PC-9 (cell line): Measurements from ENCODE around the gene MSI2.

ENCODE experiments used
- EZH2 ChIP-seq: fragments of 200-600 bp; sonication (generic); IDR thresholded peaks from 2 replicates; pipeline ENCODE4 v1.8.0; 2017; ENCODE audit warnings: antibody characterized with exemption, low read depth
- TF ChIP-seq, protein P1 (sequence below): fragments of 200-600 bp; sonication (generic); conservative IDR thresholded peaks from 2 replicates; pipeline ENCODE4 v1.6.1; 2017; ENCODE audit warnings: mixed run types, antibody characterized with exemption, mild to moderate bottlenecking, moderate library complexity

DNA sequence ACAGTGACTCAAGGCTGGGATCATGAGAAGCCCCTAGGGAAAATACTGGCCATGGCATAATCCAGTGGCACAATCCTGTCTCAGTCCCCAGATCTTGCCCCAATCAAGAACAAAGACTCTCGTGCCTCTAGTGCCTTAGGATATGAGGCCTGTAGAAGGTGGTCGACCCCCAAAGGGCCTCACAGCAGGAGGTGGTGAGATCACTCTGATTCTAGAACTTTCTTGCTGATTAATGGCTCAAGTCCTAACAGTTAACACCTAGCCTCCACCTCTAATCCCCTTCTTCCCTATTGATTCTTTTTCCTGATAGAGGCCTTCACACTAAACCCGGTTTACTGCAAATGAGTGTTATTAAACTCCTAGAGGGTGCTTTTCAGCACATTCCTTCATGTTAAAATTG, 312.0 kb downstream of the MSI2 start:
- TF ChIP-seq, protein P1, sequence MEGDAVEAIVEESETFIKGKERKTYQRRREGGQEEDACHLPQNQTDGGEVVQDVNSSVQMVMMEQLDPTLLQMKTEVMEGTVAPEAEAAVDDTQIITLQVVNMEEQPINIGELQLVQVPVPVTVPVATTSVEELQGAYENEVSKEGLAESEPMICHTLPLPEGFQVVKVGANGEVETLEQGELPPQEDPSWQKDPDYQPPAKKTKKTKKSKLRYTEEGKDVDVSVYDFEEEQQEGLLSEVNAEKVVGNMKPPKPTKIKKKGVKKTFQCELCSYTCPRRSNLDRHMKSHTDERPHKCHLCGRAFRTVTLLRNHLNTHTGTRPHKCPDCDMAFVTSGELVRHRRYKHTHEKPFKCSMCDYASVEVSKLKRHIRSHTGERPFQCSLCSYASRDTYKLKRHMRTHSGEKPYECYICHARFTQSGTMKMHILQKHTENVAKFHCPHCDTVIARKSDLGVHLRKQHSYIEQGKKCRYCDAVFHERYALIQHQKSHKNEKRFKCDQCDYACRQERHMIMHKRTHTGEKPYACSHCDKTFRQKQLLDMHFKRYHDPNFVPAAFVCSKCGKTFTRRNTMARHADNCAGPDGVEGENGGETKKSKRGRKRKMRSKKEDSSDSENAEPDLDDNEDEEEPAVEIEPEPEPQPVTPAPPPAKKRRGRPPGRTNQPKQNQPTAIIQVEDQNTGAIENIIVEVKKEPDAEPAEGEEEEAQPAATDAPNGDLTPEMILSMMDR, result no peak
- no peak for TF ChIP-seq EZH2
